Neural crest cell (in vitro differentiated cells): ENCODE measurements around the gene PRKN. TPM values are rescaled to one million over a fixed set of nuclear protein-coding genes. Genes with fewer than 3 reads are reported as not detected.

Source experiments
- DNase-seq: peaks from one replicate; pipeline ENCODE4 v3.0.0; 2021; ENCODE audit warnings: low read depth, mixed read lengths, low spot score
- H3K27ac Mint-ChIP-seq: one replicate; pipeline ENCODE4 v1.8.0; 2021; ENCODE audit warnings: mild to moderate bottlenecking, mixed read lengths; ENCODE audit not compliant: unreplicated experiment
- H3K27me3 Mint-ChIP-seq: 2 replicates; pipeline ENCODE4 v1.8.0; 2021; ENCODE audit warnings: low read depth, mild to moderate bottlenecking, mixed read lengths
- H3K36me3 Mint-ChIP-seq: 2 replicates; pipeline ENCODE4 v1.8.0; 2021; ENCODE audit warnings: low read depth, mild to moderate bottlenecking, mixed read lengths
- H3K4me1 Mint-ChIP-seq: 2 replicates; pipeline ENCODE4 v1.8.0; 2021; ENCODE audit warnings: mixed read lengths
- H3K4me3 Mint-ChIP-seq: one replicate; pipeline ENCODE4 v1.8.0; 2021; ENCODE audit warnings: mild to moderate bottlenecking, mixed read lengths
- H3K9me3 Mint-ChIP-seq: 2 replicates; pipeline ENCODE4 v1.8.0; 2021; ENCODE audit warnings: mixed read lengths
- CTCF ChIP-seq: fragments of 200-600 bp; sonication (generic); conservative IDR thresholded peaks from 2 replicates; pipeline ENCODE4 v1.5.0; 2021; ENCODE audit warnings: antibody characterized with exemption, mild to moderate bottlenecking
- total RNA-seq: library from RNA; stranded (reverse); gene quantifications from 2 replicates; pipeline ENCODE4 v1.2.1, GENCODE V29; 2021

Gene PRKN
- total RNA-seq, 1 donor from 2014 or later, result 3.2 TPM

GRCh38 chr6:162200945-162201690 is 526.4 kb downstream of the PRKN start:
- Mint-ChIP-seq H3K4me1 (no peaks in the 10 kb centered on the region), H3K36me3 (no peaks in the 10 kb centered on the region), H3K27ac (no peak overlapping the region), H3K4me3 (no peak overlapping the region), H3K9me3 (no peaks in the 10 kb centered on the region), H3K27me3 (no peaks in the 10 kb centered on the region)
- DNase-seq, result no peak
- TF ChIP-seq CTCF, result no peak

DNA sequence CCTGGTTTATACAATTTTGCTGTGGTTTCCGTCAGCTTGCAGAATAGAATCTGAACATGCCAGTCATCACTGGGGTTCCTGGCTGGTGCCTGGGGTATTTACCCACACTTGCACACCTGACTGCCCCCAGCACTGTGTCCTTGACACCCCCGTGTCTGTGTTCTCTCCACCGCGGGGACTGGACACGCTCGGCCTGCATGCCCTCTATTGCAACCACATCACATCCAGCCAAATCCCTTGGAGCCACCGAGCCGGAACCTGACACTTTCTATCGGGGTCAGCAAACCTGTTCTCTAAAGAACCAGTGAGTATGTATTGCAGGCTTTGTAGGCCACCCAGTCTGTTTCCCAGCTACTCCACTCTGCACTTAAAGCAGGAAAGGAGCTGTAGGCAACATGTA is 527.5 kb downstream of the PRKN start:
- Mint-ChIP-seq H3K27me3 (no peaks in the 10 kb centered on the region), H3K27ac (no peak overlapping the region), H3K36me3 (no peaks in the 10 kb centered on the region), H3K4me3 (no peak overlapping the region), H3K4me1 (no peaks in the 10 kb centered on the region), H3K9me3 (no peaks in the 10 kb centered on the region)
- TF ChIP-seq CTCF, result no peak
- DNase-seq, result no peak

- Mint-ChIP-seq H3K27me3 (no peaks in the 10 kb centered on the region), H3K27ac (no peak overlapping the region), H3K4me1 (no peaks in the 10 kb centered on the region), H3K9me3 (no peaks in the 10 kb centered on the region), H3K4me3 (no peak overlapping the region), H3K36me3 (no peaks in the 10 kb centered on the region)
- DNase-seq, result no peak
- TF ChIP-seq CTCF, result no peak
Measured at GRCh38 chr6:162198925-162199324, 528.6 kb downstream of the PRKN start.

GRCh38 chr6:162198076-162198475 is 529.5 kb downstream of the PRKN start:
- no peak overlapping the region for H3K4me3 Mint-ChIP-seq
- no peaks in the 10 kb centered on the region for H3K4me1 Mint-ChIP-seq
- no peak overlapping the region for H3K27ac Mint-ChIP-seq
- TF ChIP-seq CTCF, result no peak
- no peaks in the 10 kb centered on the region for H3K9me3 Mint-ChIP-seq
- H3K27me3 Mint-ChIP-seq, result no peaks in the 10 kb centered on the region
- no peak for DNase-seq
- no peaks in the 10 kb centered on the region for H3K36me3 Mint-ChIP-seq

GRCh38 chr6:162195441-162195840 is 532.1 kb downstream of the PRKN start:
- Mint-ChIP-seq H3K27me3 (no peaks in the 10 kb centered on the region), H3K4me3 (no peak overlapping the region), H3K4me1 (no peaks in the 10 kb centered on the region), H3K36me3 (no peaks in the 10 kb centered on the region), H3K27ac (no peak overlapping the region), H3K9me3 (no peaks in the 10 kb centered on the region)
- no peak for TF ChIP-seq CTCF
- DNase-seq, result no peak
